Activated CD4-positive, alpha-beta T cell treated with anti-CD3 and anti-CD28 coated beads for 1 hour (primary cell): ENCODE measurements around the gene IQGAP3.
"Not testable (repeated sequence)": the region's sequence is repeated elsewhere in the genome, so short reads cannot be mapped to it uniquely, and the experiment has no call there.

Experiments
- DNase-seq: peaks from one replicate; pipeline ENCODE4 v3.0.0-alpha.2; 2020

Gene IQGAP3

GRCh38 chr1:156594190-156594589, 21.8 kb upstream of the IQGAP3 start:
- no peak for DNase-seq

- DNase-seq = no peak
Observed at GRCh38 chr1:156593661-156593989, 21.3 kb upstream of the IQGAP3 start.

- no peak for DNase-seq
Observed at GRCh38 chr1:156592910-156593660, 20.7 kb upstream of the IQGAP3 start.

- DNase-seq = no peak
Observed at GRCh38 chr1:156592158-156592909, 20.0 kb upstream of the IQGAP3 start.

- peak; percentile 53 for DNase-seq
Observed at GRCh38 chr1:156591432-156592157, 19.2 kb upstream of the IQGAP3 start, which contains the start of gene NAXE. Gene NAXE (plus strand): TSS chr1:156591776. CDS start chr1:156591805, 29 bp downstream.

DNA sequence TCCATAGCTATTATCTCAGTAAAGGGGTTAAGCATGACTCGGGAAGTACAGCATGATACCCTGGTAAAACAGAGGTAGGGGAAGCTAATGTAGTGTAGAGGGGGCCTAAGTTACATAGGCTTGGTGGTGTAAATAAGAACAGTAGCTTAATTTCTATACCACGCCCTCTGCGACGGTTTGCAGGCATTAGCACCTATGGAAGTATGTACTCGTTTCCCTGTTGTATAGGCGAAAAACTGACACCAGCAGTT, 18.7 kb upstream of the IQGAP3 start:
- DNase-seq = no peak

DNA sequence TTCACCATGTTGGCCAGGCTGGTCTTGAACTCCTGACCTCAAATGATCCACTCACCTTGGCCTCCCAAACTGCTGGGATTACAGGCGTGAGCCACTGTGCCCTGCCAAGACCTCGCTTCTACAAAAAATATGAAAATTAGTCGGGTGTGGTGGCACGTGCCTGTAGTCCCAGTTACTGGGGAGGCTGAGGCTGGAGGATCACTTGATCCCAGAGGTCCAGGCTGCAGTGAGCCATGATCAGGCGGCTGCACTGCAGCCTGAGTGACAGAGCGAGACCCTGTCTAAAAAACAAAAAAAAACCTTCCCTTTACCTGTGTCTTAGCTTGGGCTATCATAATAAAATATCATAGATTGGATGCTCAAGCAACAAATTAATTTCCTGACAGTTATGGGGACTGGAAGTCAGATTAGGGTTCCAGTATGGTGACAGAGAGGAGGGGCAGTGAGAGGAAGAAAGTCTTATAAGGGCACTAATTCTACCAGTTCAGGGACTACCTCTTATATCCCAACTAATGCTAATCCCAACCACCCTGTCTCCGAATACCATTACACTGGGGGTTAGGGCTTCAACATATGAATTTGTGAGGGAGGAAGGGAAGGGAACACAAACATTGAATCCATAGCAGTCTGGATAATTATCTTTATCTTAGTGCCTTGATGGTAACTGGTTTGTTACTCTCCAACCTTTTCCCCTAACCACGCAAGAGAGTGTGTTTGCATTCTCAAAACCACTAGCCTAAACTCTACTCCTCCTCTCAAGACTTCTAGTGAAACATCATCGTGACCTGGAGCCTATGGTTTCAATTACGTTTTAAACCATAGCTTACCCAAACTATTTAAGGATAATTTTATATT, 18.2 kb upstream of the IQGAP3 start:
- DNase-seq = no peak

DNA sequence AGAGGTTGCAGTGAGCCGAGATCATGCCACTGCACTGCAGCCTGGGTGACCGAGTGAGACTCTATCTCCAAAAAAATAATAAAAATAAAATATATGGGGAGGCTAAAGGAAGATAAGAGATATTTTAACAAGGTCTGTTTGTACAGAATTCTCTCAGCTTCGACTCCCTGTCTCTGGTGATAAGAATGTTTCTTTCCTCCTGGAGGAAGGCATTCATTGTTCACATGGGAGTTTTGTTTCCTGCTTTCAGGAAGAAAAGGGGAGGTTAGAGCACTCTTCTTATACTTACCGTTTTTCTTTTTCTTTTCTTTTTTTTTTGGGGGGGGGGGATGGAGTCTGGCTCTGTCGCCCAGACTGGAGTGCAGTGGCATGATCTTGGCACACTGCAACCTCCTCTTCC, 17.2 kb upstream of the IQGAP3 start:
- DNase-seq = no peak

- not testable (repeated sequence) for DNase-seq
Observed at GRCh38 chr1:156587927-156588326, 15.6 kb upstream of the IQGAP3 start.

DNA sequence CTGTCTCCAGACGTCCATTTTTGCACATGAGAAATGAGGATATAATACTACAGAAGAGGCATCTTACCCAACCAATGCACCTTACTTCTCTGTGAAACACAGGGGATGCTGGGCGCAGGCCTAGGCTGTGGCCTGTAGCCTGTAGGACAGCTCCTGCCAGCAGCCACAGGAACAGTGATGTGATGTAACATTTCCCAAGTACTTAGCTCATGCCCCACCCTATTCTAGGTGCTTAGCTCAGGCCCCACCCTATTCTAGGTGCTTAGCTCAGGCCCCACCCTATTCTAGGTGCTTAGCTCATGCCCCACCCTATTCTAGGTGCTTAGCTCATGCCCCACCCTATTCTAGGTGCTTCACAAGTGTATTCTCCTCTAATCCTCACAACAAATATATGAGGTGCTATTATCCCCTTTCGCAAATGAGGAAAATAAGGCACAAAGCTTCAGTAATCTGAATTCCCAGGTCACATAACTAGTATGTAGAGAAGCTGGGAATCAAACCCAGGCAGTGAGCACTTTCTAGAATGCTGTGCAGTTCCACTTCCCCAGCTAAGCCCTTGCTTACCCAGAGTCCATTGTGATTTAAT, 14.6 kb upstream of the IQGAP3 start:
- no peak for DNase-seq

DNA sequence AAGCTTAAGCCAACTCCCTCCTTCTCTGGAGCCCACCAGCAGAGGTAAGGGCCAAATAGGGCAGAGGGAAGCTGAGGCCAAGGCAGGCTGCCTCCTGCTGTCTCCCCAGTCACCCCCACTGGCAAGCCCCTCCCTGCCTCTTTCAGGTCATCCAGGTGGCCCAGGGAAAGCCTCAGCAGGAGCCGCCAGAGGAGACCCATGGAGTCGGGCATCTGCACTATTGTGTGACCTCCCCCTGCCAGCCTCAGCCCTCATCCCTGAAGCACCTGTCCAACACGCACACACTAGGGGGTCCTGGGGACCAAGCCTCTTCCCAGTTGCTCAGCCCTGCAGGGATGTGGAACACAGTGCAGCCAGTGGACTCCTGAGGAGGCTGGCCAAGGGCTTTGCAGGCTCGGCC, 14.0 kb upstream of the IQGAP3 start:
- DNase-seq = no peak

GRCh38 chr1:156584813-156585212, 12.4 kb upstream of the IQGAP3 start:
- DNase-seq = no peak

DNA sequence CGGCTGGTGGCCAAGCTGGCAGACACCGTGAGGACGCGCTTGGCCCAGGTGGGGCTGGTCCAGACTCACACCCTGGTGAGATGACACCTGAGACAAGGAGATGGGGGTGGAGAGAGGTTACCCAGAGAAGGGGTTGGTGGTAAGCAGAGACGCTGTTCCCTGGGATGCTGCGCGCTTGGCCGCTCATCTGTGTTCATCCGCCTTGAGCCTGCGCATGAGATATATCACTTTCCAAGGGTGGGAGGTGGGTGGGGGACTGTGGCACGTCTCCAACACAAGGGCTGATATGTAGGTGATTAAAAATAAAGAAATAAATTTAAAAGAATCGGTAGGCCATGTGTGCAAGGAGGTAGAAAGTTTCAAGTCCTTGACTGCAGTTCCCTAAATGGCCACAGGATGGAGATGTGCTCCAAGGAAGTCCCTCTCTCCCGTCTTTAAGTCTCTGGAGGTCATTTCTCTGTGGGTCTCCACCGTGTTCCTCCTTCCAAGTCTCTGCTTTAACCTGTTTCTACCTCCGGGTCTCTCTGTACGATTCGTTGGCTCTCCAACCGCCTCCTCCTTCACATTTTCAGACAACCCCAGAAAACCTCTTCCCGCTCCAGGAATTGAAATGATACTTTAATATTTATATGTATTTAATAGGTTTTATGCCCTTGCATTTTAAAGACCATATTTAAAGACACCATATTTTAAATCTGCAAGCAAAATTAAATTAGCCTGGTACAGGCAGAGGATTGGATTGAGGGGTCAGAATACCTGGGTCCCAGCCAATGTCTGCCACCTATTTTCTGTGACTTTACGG, 11.7 kb upstream of the IQGAP3 start:
- DNase-seq = peak; percentile 49

- DNase-seq = no peak
Observed at GRCh38 chr1:156582388-156583017, 10.1 kb upstream of the IQGAP3 start.

- no peak for DNase-seq
Observed at GRCh38 chr1:156581661-156582387, 9.5 kb upstream of the IQGAP3 start.

- no peak for DNase-seq
Observed at GRCh38 chr1:156579472-156579871, 7.1 kb upstream of the IQGAP3 start, which contains the start of gene TTC24. Gene TTC24 (plus strand): TSS chr1:156579723. CDS start chr1:156581365, 1,642 bp downstream.

GRCh38 chr1:156578055-156578454, 5.7 kb upstream of the IQGAP3 start:
- DNase-seq = no peak

GRCh38 chr1:156577550-156577949, 5.2 kb upstream of the IQGAP3 start:
- DNase-seq = no peak

GRCh38 chr1:156574039-156574633, 1.8 kb upstream of the IQGAP3 start:
- no peak for DNase-seq

DNA sequence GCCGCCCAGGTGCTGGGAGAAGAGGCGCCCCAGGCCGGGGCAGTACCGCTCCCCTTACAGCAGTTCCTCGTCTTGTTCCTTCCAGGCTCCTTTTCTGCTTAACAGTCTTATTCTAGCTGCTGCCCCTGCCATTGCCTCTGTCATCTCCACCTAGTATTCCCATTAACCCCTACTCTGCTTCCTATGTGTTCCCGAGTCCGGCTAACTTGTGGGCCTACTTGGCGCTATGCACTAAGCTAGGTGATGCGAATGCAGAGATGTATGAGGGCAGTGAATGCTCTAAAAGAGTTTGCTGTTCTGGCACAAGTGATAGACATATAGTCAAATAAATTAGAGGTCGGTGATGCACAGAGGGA, 276 bp upstream of the IQGAP3 start:
- no peak for DNase-seq
